ENCODE measurements around the gene SIPA1L2.

Gene SIPA1L2

DNA sequence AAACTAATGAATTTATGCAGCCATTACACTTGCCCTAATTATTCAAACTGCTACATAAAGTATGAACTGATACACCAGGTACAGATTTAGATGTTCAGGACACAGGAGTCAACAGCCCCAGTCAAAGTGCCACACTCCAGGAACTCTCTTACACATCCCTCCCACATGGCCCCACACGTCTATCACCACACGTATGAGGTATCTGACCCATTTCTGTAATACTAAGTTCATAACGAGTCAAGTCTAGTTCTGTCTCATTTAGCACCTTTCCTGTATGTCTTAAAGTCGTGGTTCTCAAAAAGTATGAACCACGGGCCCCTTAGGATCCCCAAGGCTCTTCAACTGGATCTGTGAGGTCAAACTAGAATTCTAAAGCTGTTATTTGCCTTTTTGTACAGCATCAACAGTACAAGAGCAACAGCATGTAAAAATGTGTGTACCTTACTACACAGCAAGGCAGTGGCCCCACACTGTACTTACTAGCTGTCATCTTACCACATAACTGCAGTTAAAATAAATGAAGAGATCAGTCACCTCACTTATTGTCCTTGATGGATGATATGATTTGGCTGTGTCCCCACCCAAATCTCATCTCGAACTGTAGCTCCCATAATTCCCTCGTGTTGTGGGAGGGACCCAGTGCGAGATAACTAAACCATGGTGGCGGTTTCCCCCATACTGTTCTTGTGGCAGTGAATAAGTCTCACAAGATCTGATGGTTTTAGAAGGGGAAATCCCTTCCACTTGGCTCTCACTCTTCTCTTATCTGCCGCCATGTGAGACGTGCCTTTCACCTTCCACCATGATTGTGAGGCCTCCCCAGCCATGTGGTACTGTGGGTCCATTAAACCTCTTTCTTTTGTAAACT lies 42.6 kb downstream of the SIPA1L2 start:
- Histone ChIP-seq H3K9ac (ENCODE audit: low read depth, low read length) (no peak overlapping the region), H3K4me3 (ENCODE audit: low read length) (no peak overlapping the region), H3K36me3 (ENCODE audit: insufficient read depth, low read length) (no peaks in the 10 kb centered on the region), H3K4me1 (ENCODE audit: insufficient read depth, low read length) (peaks cover 30% of the 10 kb centered on the region), H3K27me3 (ENCODE audit: insufficient read depth, low read length) (no peaks in the 10 kb centered on the region), H3K27ac (ENCODE audit: low read depth, low read length) (no peak overlapping the region), H3K9me3 (ENCODE audit: insufficient read depth, low read depth, low read length) (no peaks in the 10 kb centered on the region)
- 80% methylated on average over 10 of the region's 11 CpGs for WGBS

DNA sequence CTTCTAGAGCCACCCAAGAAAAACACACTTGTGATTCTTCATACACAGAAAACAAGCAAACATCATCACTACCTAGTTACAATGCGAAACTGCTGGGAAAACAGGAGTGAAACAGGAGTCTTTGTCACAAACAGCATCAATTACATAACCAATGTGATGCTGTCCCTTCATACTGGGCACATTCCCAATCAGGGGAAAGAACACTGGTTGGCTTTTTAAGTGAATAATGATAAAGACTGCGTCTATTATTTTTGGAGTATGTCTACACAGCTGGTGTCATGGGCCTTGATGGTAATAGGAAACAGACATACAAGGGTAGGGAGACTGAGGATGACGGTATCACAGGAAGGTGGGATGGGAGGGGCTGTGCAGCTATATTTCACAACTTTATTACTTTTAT lies 43.3 kb downstream of the SIPA1L2 start:
- Histone ChIP-seq H3K27ac (ENCODE audit: low read depth, low read length) (no peak overlapping the region), H3K36me3 (ENCODE audit: insufficient read depth, low read length) (no peaks in the 10 kb centered on the region)
- 62% methylated on average over 3 of the region's 3 CpGs for WGBS

GRCh38 chr1:232585486-232585885 lies 44.4 kb downstream of the SIPA1L2 start:
- no peaks in the 10 kb centered on the region for H3K9me3 ChIP-seq (ENCODE audit: insufficient read depth, low read depth, low read length)
- no peak overlapping the region for H3K4me3 ChIP-seq (ENCODE audit: low read length)
- H3K36me3 ChIP-seq (ENCODE audit: insufficient read depth, low read length), result no peaks in the 10 kb centered on the region
- no peak overlapping the region for H3K9ac ChIP-seq (ENCODE audit: low read depth, low read length)
- H3K4me1 ChIP-seq (ENCODE audit: insufficient read depth, low read length), result peaks cover 23% of the 10 kb centered on the region
- H3K27me3 ChIP-seq (ENCODE audit: insufficient read depth, low read length), result no peaks in the 10 kb centered on the region
- no peak overlapping the region for H3K27ac ChIP-seq (ENCODE audit: low read depth, low read length)

More for the DNA sequence above, 43.3 kb downstream of the SIPA1L2 start:
- H3K9ac ChIP-seq (ENCODE audit: low read depth, low read length), result no peak overlapping the region
- H3K4me3 ChIP-seq (ENCODE audit: low read length), result no peak overlapping the region
- peaks cover 25% of the 10 kb centered on the region for H3K4me1 ChIP-seq (ENCODE audit: insufficient read depth, low read length)
- no peaks in the 10 kb centered on the region for H3K9me3 ChIP-seq (ENCODE audit: insufficient read depth, low read depth, low read length)
- no peaks in the 10 kb centered on the region for H3K27me3 ChIP-seq (ENCODE audit: insufficient read depth, low read length)

DNA sequence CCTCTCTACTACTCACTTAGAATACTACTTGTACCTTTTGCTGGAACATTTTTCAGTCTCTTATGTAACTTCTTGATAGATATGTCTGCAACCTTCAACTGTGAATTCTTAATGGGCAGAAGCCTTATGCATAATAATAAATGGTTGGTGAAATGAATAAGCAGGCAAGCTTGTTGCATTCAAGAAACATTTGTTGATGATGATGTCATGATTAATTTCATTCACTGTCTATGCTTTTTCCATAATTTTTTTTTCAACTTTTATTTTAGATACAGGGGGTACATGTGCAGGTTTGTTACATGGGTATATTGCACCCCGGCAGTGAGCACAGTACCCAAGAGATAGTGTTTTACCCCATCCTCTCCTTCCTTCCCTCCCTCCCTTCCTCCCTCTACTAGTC lies 48.0 kb downstream of the SIPA1L2 start:
- WGBS, result 100% methylated on average over 1 of the region's 1 CpG
- H3K4me1 ChIP-seq (ENCODE audit: insufficient read depth, low read length), result peaks cover 56% of the 10 kb centered on the region
- no peak overlapping the region for H3K27ac ChIP-seq (ENCODE audit: low read depth, low read length)
- no peak overlapping the region for H3K4me3 ChIP-seq (ENCODE audit: low read length)
- no peak overlapping the region for H3K9ac ChIP-seq (ENCODE audit: low read depth, low read length)
- H3K9me3 ChIP-seq (ENCODE audit: insufficient read depth, low read depth, low read length), result no peaks in the 10 kb centered on the region
- H3K36me3 ChIP-seq (ENCODE audit: insufficient read depth, low read length), result no peaks in the 10 kb centered on the region
- no peaks in the 10 kb centered on the region for H3K27me3 ChIP-seq (ENCODE audit: insufficient read depth, low read length)

All from HUES64 (cell line).